ENCODE data around the gene IGSF21. TPM values are rescaled to one million over a fixed set of nuclear protein-coding genes. Genes with fewer than 3 reads are reported as not detected.

IGSF21 gene
- polyA plus RNA-seq, 2 of the 4 experiments (the other 2 are of a cell fraction), result not detected

DNA sequence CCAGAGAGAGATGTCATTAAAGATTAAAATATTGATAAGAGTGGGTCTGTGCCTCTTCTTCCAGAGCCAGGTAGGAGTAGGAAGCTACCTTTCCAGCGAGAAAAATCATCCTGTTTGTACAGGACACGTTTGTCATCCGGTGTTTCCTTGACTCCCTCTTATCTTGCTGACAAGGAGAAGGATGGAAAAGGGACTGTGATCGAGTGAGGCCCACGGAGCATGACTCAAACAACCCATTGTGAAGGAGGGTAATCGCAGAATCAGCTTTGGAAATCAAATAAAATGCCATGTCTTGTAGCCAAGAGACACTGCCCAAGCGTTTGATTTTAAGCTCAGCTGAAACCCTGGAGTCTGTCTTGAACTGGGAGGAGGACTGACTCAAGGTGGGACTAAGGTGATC is 97.7 kb downstream of the IGSF21 start:
- no peaks in the 10 kb centered on the region for H3K4me1 ChIP-seq
- H3K9me3 ChIP-seq, result no peaks in the 10 kb centered on the region
- ATAC-seq, result no peak
- ChIA-PET CTCF (interaction anchor here (1.3 kb wide), 1 partner anchor 20 kb away, joined by 3 read pairs; no protein-coding TSS in a partner anchor), POLR2A (no interaction called here)
- no peak overlapping the region for H3K4me2 ChIP-seq
- H3K27ac ChIP-seq, result no peak overlapping the region
- no peak for FAIRE-seq
- WGBS (ENCODE audit: missing lambda C conversion rate), result 2% methylated on average over 7 of the region's 7 CpGs
- TF ChIP-seq JUNB (IDR thresholded peaks at IDR 0.05), result no peak
- no peak for TF ChIP-seq FOSL2 (IDR thresholded peaks at IDR 0.05)
- no peak for TF ChIP-seq FOSL2 (CRISPR knock-in tag; IDR thresholded peaks at IDR 0.05)
- TF ChIP-seq MAZ (IDR thresholded peaks at IDR 0.05; ENCODE audit: borderline replicate concordance, low read depth, low read length), result no peak
- no peak for TF ChIP-seq RCOR1 (IDR thresholded peaks at IDR 0.05; ENCODE audit: low read depth, low read length)
- no peak for TF ChIP-seq PHF8 (IDR thresholded peaks at IDR 0.05; ENCODE audit: borderline replicate concordance, low read depth)
- DNase-seq (ENCODE audit: low read depth in 1 of 2, low spot score in 1 of 2), result no peak
- no peak overlapping the region for H3K4me3 ChIP-seq

DNA sequence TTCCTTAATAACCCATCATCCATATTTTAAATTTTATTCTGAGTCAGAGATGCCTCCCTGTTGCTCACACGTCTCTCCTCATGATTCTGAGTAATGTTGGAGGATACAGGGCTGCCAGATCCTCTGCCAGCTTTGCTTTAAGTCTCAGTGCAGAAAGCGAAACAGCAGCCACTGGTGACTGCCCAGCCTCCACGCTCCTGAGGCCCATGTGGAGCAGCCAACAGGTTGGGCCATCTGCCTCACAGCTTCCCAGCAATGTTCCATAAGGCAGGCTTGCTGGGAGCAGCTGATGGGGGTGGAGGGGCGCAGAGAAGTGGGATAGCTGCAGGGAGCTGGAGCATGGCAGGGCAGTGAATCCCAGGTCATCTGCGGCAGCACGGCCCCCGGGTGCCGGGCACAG is 104.2 kb downstream of the IGSF21 start:
- no peak for ATAC-seq

More for the DNA sequence above, 104.2 kb downstream of the IGSF21 start:
- no peaks in the 10 kb centered on the region for H3K4me1 ChIP-seq
- H3K27ac ChIP-seq, result no peak overlapping the region
- no peak overlapping the region for H3K4me2 ChIP-seq
- WGBS (ENCODE audit: missing lambda C conversion rate), result 3% methylated on average over 3 of the region's 8 CpGs
- DNase-seq (ENCODE audit: low read depth in 1 of 2, low spot score in 1 of 2) (no peak), FAIRE-seq (no peak)
- TF ChIP-seq, protein P1, sequence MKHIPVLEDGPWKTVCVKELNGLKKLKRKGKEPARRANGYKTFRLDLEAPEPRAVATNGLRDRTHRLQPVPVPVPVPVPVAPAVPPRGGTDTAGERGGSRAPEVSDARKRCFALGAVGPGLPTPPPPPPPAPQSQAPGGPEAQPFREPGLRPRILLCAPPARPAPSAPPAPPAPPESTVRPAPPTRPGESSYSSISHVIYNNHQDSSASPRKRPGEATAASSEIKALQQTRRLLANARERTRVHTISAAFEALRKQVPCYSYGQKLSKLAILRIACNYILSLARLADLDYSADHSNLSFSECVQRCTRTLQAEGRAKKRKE (CRISPR knock-in tag; IDR thresholded peaks at IDR 0.05; ENCODE audit: low read depth), result no peak
- no peak for TF ChIP-seq ESRRA (IDR thresholded peaks at IDR 0.05; ENCODE audit: borderline replicate concordance, low read length)
- TF ChIP-seq ZNF302 (CRISPR knock-in tag; IDR thresholded peaks at IDR 0.05), result no peak
- no peak for TF ChIP-seq ZSCAN20 (CRISPR knock-in tag; IDR thresholded peaks at IDR 0.05)
- TF ChIP-seq, protein P2, sequence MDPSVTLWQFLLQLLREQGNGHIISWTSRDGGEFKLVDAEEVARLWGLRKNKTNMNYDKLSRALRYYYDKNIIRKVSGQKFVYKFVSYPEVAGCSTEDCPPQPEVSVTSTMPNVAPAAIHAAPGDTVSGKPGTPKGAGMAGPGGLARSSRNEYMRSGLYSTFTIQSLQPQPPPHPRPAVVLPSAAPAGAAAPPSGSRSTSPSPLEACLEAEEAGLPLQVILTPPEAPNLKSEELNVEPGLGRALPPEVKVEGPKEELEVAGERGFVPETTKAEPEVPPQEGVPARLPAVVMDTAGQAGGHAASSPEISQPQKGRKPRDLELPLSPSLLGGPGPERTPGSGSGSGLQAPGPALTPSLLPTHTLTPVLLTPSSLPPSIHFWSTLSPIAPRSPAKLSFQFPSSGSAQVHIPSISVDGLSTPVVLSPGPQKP (IDR thresholded peaks at IDR 0.05; ENCODE audit: low read depth, low read length), result no peak
- TF ChIP-seq, protein P3, sequence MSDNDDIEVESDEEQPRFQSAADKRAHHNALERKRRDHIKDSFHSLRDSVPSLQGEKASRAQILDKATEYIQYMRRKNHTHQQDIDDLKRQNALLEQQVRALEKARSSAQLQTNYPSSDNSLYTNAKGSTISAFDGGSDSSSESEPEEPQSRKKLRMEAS (IDR thresholded peaks at IDR 0.05), result no peak
- TF ChIP-seq PHF8 (IDR thresholded peaks at IDR 0.05; ENCODE audit: borderline replicate concordance, low read depth), result no peak
- TF ChIP-seq, protein P4, sequence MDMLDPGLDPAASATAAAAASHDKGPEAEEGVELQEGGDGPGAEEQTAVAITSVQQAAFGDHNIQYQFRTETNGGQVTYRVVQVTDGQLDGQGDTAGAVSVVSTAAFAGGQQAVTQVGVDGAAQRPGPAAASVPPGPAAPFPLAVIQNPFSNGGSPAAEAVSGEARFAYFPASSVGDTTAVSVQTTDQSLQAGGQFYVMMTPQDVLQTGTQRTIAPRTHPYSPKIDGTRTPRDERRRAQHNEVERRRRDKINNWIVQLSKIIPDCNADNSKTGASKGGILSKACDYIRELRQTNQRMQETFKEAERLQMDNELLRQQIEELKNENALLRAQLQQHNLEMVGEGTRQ (IDR thresholded peaks at IDR 0.05), result no peak
- no peak for TF ChIP-seq HDAC2 (IDR thresholded peaks at IDR 0.05)
- TF ChIP-seq FOSL2 (IDR thresholded peaks at IDR 0.05), result no peak
- TF ChIP-seq FOSL2 (CRISPR knock-in tag; IDR thresholded peaks at IDR 0.05), result no peak
- no peak for TF ChIP-seq NPAS2 (CRISPR knock-in tag; IDR thresholded peaks at IDR 0.05; ENCODE audit: borderline replicate concordance)
- no peak for TF ChIP-seq CHD4 (IDR thresholded peaks at IDR 0.05; ENCODE audit: borderline replicate concordance)
- TF ChIP-seq MAFK (IDR thresholded peaks at IDR 0.05; ENCODE audit: partially characterized antibody), result no peak
- TF ChIP-seq BHLHE40 (IDR thresholded peaks at IDR 0.05; ENCODE audit: low read depth, low read length), result no peak
- TF ChIP-seq, protein P5, sequence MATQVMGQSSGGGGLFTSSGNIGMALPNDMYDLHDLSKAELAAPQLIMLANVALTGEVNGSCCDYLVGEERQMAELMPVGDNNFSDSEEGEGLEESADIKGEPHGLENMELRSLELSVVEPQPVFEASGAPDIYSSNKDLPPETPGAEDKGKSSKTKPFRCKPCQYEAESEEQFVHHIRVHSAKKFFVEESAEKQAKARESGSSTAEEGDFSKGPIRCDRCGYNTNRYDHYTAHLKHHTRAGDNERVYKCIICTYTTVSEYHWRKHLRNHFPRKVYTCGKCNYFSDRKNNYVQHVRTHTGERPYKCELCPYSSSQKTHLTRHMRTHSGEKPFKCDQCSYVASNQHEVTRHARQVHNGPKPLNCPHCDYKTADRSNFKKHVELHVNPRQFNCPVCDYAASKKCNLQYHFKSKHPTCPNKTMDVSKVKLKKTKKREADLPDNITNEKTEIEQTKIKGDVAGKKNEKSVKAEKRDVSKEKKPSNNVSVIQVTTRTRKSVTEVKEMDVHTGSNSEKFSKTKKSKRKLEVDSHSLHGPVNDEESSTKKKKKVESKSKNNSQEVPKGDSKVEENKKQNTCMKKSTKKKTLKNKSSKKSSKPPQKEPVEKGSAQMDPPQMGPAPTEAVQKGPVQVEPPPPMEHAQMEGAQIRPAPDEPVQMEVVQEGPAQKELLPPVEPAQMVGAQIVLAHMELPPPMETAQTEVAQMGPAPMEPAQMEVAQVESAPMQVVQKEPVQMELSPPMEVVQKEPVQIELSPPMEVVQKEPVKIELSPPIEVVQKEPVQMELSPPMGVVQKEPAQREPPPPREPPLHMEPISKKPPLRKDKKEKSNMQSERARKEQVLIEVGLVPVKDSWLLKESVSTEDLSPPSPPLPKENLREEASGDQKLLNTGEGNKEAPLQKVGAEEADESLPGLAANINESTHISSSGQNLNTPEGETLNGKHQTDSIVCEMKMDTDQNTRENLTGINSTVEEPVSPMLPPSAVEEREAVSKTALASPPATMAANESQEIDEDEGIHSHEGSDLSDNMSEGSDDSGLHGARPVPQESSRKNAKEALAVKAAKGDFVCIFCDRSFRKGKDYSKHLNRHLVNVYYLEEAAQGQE (IDR thresholded peaks at IDR 0.05), result no peak
- ChIA-PET POLR2A (no interaction called here), CTCF (no interaction called here)
- no peak overlapping the region for H3K4me3 ChIP-seq
- no peaks in the 10 kb centered on the region for H3K9me3 ChIP-seq
